HG03097 (cell line): ENCODE measurements around the gene LGMN.
A peak's percentile ranks its signal among the peaks of the same experiment; 100 is the strongest.
"Not testable (repeated sequence)": the region's sequence is repeated elsewhere in the genome, so short reads cannot be mapped to it uniquely, and the experiment has no call there.

Experiments used
- ATAC-seq: cut with Tn5 transposase; IDR thresholded peaks from one replicate; pipeline ENCODE4 v1.9.1; 2021; ENCODE audit not compliant: unreplicated experiment, low FRiP score

The LGMN gene

DNA sequence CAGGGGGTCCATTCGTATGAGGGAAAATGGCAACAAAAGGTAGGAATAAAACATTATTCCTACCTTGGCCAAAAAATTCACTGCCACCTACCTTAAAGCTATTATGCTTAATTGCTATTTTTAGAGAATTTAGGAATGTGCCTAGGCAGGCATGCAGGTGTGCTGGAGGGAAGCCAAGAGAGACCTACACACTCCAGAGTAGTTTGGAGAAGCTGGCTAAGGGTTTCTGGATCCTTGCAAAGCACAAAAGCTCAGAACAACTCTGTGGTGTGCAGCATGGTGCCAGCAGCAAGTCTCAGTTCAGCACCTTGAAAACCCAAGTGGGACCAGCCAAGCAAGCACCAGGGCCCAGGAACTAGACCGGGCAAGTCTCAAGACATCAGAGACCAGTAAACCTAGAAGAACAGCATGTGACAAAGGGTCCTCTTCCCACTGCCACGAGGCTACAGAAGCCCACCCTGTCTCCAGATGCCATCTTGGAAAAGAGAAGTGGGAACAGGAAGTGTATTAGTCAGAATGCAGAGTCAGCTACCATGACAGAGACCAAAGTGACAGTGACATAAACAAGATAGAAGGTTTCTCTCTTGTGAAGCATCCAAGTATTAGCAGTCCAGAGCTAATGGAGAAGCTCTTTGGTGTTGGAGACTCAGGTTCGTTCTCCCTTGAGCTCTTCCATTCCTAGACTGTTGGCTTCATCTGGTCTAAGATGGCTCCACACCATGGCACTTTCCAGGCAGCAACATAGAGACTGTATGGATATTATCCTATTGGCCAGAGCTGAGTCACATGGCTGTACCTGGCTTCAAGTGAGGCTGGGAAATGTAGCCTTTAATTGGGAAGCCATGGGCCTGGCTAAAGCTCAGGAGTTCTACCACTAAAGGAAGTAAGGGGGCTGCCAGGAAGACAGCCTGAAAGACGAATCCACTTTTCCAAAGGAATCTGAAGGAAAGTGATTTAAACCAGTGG lies 15.5 kb upstream of the LGMN start:
- not testable (repeated sequence) for ATAC-seq

DNA sequence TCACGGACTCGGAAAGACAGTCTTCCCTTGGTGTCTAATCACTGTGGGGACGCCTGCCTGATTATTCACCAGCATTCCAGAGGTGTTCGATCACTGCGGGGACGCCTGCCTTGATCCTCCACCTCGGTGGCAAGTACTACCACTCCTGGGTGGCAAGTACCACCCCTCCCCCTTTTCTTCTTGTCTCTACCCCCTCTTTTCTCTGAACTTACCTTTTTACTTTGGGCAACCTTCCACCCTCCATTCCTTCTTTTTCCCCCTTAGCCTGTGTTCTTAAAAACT lies 12.0 kb upstream of the LGMN start:
- ATAC-seq, result no peak

DNA sequence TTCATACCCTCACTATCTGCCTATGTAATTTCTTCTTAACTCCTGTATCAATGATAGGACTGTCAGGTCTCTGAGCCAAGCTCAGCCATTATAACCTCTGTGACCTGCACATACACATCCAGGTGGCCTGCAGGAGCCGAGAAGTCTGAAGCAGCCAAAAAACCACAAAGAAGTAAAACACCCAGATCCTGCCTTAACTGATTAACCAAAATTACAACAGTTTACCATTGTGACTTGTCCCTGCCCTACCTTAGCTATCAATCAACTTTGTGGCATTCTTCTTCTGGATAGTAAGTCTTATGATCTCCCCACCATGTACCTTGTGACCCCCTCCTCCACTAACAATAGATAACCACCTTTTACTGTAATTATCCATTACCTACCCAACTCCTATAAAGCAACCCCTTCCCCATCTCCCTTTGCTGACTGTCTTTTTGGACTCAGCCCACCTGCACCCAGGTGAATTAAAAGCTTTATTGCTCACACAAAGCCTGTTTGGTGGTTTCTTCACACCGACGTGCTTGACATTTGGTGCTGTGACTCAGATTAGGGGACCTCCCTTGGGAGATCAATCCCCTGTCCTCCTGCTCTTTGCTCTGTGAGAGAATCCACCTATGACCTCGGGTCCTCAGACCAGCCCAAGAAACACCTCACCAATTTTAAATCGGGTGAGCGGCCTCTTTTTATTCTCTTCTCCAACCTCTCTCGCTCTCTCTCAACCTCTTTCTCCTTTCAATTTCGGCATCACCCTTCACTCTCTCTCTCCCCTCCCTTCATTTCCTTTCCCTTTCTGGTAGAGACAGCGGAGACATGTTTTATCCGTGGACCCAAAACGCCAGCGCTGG lies 11.5 kb upstream of the LGMN start:
- ATAC-seq, result no peak

DNA sequence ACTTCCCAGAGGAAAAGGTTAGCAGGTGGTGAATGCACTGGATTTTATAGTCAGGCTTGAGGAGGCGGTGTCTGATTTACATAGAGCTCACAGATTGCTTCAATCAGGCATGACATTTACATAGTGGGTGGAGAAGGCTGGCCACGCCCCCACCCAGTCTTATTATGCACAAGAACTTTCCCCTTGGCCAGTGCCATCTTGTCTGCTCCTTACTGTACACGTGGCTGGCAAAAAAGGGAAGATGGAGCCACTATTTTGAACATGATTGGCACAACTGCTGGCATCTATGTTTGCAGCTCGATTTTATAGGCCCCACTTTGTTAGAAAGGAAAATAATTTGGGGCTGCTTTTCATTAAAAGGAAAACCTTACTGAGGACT lies 10.9 kb upstream of the LGMN start:
- no peak for ATAC-seq

DNA sequence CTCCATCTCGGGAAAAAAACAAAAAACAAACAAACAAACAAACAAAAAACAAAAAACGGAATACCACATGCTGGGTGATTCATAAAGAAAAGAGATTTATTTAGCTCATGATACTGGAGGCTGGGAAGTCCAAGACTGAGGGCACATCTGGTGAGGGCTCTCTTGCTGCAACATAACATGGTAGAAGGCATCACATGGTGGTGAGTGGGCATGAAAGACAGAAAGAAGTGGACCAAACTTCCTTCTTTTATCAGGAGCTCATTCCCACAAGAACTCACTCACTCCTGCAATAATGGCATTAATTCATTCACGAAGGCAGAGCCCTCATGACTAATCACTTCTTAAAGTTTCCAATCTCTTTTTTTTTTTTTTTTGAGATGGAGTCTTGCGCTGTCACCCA lies 8.0 kb upstream of the LGMN start:
- no peak for ATAC-seq

DNA sequence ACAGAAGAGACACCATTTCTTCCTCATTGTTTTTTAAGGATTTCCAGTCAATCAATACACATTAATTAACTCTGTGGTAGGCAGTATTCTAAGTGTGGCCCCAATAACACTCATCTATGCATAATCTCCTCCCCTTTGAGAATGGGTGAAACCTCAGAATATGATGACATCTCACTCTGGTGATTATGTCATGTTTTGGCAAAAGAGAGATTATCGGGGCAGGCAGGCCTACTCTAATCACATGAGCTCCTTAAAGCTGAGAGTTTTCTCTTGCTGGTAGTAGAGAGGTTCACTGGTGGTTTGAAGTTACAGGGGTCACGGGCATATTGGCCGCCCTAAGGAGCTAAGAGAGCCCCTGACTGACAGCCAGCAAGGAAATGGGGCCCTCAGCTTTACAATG lies 7.1 kb upstream of the LGMN start:
- ATAC-seq, result no peak

DNA sequence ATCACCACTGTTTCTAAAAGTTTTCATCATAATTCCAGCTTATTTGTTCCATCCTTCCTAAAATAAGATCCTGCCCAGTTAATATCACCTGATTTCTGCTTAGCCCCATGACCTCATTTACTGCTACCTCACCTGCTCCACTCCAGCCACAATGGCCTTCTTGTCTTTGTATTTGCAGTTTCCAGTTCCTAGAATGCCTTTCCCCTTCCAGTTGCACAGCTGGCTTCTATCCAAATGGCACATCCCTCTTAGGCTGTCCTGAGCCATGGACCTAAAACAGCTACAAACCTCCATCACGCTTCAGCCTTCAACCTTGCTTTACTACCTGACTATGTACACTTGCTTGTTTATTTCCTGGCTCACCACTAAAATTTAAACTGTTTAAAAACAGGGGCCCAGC lies 6.5 kb upstream of the LGMN start:
- ATAC-seq, result no peak

DNA sequence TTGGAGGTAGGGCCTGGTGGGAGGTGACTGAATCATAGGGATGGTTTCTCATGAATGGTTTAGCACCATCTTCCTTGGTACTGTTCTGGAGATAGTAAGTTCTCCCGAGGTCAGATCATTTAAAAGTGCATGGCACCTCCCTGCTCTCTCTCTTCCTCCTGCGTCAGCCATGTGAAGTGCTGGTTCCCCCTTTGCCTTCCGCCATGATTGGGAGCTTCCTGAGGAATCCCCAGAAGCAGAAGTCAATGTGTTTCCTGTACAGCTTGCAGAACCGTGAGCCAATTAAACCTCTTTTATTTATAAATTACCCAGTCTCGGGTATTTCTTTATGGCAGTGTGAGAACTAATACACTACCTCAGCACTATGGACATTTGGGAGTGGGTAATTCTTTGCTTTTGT lies 4.8 kb upstream of the LGMN start:
- no peak for ATAC-seq

DNA sequence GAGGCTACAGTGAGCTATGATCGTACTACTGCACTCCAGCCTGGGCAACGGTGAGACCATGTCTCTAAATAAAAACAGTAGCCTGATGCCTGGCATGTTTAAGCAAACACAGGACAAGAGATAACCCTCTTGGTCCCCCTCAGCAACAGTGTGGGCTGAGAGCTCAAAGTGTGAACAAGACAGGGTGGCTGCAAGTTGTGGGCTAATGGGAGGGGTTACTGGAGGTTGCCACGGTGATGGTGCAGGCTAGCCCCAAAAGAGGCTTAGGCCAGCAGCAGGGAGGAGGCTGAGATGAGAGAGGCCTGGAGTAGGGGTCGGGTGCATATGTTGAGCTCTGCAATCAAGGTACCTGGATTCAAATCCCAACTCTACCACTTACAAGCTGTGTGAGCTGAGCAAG lies 3.4 kb upstream of the LGMN start:
- ATAC-seq, result no peak

DNA sequence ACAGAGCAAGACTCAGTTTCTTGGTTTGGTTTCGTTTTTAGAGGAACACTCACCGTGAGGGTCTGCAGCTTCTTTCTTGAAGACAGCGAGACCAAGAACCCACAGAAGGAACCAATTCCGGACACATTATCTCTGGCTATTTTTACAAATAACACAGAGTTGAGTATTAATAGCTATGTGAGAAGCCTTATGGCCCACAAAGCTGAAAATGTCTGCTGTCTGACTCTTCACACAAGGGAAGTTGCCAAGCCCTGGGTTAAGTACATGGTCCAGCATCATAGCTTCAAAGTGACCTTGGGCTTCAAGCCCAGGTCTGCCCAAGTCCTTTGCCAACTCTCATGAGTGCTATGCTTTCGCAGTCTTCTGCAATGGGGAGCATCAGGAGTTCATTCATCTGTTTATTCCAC lies 2.6 kb upstream of the LGMN start:
- no peak for ATAC-seq

DNA sequence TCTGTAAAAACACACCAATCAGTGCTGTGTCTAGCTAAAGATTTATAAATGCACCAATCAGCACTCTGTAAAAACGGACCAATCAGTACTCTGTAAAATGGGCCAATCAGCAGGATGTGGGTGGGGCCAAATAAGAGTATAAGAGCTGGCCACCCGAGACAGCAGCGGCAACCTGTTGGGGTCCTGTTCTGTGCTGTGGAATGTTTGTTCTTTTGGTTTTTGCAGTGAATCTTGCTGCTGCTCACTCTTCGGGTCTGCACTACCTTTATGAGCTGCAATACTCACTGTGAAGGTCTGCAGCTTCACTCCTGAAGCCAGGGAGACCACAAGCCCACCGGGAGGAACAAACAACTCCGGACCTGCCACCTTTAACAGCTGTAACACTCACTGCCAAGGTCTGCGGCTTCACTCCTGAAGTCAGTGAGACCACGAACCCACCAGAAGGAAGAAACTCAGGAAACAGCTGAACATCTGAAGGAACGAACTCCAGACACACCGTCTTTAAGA lies 1.8 kb upstream of the LGMN start:
- ATAC-seq, result not testable (repeated sequence)

DNA sequence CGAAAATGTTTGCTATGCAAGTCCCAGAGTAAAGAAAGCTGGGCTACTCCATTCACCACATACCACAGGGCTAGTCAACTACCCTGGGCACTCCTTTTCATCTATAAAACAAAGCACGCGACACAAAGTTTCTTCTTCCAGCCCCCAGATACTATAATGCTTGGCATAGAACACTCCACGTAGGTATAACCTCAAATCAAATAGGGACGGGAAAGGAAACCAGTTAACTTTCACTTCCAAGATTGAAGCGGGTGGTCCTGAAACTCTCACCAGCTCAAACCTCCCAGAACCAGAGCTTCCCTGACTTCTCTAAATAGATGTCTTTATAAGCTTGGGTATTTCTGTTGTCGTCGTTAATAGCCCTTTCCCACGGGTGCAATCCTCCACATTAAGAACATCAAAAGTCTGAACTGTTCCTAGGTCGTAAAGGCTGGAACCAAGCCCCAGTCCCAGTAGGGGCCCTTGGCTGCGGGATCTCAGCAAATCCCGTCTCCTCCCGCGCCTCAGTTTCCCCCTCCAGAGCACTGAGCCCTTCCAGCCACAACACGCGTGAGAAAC lies 647 bp downstream of the LGMN start:
- no peak for ATAC-seq

DNA sequence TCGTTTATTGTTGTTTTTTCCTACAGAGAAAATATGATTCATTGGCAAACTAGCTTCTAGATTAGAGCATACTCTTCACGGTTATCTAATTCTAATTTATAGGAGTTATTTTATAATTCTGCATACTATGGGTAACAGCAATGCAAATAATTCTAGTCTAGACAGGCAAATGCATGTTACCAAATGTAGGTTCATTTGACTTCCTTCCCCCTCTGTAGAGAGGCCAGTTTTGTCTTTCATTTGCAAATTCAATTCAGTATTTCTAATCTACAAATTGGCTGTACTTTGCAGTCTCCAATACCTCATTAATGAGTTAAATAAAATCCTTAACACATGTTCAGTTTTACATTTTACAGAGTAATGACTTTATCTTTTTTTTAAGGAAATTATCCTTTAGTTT lies 4.2 kb downstream of the LGMN start:
- no peak for ATAC-seq

DNA sequence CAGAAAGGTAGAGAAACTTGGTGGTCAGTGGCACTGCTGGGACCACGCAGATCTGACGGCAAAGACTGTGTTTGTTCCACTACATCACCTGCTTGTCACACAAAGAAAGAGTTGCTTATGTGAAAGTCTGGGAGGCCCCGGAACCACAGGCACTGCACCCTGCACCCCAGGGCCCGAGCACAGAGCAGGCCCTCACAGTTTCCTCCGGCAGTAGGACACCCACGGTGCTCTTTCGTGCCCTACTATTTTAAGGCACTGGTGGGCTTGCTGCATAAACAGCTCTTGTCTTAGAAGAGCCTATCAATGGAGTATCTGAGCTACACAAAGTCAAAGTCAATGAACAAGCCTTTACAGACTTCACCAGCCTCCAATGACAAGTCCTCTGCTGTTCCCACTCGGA lies 8.0 kb downstream of the LGMN start:
- no peak for ATAC-seq

DNA sequence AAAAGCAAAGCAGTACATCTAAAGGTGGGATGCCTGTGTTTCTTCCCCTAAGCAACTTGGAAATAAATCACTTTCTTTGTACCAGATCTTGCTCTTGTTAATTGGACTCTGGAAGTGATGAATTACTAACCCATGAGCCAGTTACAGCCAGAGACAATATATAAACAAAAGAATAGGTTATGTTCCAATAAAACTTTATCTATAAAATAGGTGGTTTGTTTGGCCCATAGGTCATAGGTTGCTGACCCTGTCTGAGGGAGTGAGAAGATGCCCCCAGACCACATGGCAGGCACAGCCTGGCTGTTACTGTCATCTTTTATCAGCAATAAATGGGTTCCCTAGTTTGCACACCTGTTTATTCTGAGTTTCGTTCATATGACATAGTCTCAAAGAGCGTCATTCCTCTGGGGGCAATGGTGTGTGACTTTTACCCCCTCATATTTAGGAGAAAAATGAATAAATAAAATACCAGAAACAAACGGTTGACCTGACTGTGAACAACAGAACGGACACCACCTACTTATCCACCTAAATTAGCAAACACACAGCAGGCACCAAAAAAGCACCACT lies 10.7 kb downstream of the LGMN start:
- no peak for ATAC-seq

DNA sequence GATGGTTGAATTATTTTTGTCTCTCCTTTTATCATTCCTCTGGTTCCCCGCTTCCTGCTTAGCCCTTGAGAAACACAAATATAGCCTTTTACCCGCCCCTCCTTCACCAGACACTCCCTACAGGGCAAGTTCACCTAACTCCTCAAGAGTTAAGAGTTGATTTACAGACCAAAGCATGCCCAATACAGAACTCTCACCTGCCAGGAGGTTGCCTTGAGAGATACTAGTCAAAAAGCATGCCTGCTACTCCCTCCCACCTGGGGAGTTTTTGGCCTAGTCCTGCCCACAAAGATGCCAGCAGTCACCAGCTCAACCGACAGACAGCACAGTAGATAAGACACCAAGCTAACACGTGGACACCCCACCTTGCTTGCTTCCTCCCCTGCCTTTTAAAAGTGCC lies 11.2 kb downstream of the LGMN start:
- peak; percentile 63 for ATAC-seq

DNA sequence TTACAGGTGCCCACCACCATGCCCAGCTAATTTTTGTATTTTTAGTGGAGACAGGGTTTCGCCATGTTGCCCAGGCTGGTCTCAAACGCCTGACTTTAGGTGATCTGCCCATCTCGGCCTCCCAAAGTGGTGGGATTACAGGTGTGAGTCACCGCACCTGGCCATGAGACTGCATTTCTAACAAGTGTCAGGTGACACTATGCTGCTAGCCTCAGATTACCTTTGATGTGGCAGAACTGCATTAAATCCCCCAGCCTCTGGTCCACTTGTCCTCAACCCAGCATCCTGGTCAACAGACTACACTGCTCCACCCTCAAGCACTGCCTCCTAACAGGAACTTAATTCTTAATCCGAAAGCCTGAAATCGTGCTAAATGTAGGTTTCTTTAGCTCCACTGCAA lies 13.1 kb downstream of the LGMN start:
- no peak for ATAC-seq

DNA sequence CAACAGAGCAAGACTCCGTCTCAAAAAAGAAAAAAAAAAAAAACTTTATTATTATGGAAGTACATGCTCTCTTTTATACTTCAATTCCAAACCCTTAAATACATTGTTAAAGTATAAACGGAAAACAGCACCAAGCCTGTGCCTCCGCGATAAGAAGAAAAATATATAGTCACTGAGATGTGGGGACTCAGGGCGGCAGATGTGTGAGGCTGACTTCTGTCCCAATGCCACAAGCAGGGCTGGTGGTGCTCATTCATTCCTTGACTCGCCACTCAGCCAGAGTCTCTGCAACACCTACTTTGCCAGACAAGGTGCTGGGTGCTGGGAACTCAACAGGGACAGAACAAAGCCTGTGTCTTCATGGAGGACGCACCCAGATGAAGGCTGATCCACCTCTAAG lies 13.8 kb downstream of the LGMN start:
- ATAC-seq, result no peak

DNA sequence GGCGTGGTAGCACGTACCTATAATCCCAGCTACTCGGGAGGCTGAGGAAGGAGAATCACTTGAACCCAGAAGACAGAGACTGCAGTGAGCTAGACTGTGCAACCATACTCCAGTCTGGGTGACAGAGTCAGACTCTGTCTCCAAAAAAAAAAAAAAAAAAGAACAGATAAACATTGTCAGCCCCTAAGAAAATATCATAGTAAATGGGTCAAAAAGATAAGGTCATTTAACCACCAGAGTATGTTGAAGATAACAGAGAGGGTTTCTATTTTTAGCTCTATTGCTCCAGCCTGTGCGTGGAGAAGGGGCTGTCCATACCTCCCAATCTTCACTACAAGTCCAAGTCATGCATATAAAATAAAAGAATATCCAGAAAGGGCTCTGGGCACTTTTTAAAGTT lies 15.4 kb downstream of the LGMN start:
- ATAC-seq, result no peak

DNA sequence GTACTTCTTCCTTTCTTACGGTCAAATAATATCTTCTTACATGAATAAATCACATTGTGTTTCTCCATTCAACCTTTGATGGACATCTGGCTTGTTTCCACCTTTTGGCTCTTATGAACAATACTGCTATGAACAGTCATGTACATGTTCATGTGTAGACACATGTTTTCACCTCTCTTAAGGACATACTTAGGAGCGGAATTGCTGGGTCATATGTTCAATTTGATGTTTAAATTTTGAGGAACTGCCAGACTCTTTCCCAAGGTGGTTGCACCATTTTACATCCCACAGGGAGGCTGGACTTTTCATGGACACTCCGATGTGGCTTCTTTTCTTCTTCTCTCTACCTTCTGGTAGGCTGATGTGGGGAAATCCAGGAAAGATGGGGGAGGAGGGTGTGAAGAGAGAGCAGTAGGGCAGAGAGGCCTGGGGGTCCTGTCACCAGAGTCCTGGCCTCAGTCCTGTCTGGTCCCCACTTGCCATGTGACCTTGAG lies 16.8 kb downstream of the LGMN start:
- ATAC-seq, result no peak
